OCI-LY3 (cell line): ENCODE measurements around the gene MYD88.

Experiments
- EZH2phosphoT487 ChIP-seq: fragments of 200-600 bp; shearing (Covaris generic); IDR thresholded peaks from 2 replicates; pipeline ENCODE4 v1.6.1; 2018; ENCODE audit warnings: antibody characterized with exemption, mixed run types, low read depth
- TF ChIP-seq, protein P1 (sequence below): fragments of 200-600, 300-600 bp; sonication (generic); IDR thresholded peaks from 2 replicates; pipeline ENCODE4 v1.5.1; 2014; ENCODE audit warnings: antibody characterized with exemption, low read length, low read depth

DNA sequence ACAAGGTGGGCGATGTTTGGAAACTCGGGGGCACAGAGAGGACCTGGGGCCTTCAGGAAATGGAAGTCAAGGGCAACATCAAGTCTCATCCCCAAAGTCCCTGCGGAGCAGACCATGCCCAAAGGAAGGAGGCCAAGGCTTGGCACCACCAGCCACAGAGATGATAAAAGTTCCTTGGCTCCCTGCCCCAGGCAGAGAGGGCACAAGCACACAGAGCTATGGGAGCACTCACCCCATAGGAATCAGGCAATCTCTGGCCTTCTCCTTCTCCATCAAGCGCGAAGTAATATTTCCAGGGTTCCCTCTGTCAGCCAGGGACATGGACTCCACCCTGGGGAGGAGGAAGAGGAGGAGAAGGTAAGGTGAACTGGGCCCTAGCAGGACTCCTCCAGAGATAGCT is 9.4 kb upstream of the MYD88 start:
- TF ChIP-seq, protein P1, sequence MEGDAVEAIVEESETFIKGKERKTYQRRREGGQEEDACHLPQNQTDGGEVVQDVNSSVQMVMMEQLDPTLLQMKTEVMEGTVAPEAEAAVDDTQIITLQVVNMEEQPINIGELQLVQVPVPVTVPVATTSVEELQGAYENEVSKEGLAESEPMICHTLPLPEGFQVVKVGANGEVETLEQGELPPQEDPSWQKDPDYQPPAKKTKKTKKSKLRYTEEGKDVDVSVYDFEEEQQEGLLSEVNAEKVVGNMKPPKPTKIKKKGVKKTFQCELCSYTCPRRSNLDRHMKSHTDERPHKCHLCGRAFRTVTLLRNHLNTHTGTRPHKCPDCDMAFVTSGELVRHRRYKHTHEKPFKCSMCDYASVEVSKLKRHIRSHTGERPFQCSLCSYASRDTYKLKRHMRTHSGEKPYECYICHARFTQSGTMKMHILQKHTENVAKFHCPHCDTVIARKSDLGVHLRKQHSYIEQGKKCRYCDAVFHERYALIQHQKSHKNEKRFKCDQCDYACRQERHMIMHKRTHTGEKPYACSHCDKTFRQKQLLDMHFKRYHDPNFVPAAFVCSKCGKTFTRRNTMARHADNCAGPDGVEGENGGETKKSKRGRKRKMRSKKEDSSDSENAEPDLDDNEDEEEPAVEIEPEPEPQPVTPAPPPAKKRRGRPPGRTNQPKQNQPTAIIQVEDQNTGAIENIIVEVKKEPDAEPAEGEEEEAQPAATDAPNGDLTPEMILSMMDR, result no peak
- TF ChIP-seq EZH2phosphoT487, result no peak
